GM19193 (cell line): ENCODE results near the gene PLCE1.

ENCODE experiments used
- POLR2A ChIP-seq: IDR thresholded peaks from 4 replicates; pipeline ENCODE4 v1.6.1; 2011; ENCODE audit not compliant: insufficient read depth, insufficient read length; ENCODE audit errors: extremely low read depth

PLCE1 gene

GRCh38 chr10:94006591-94007550, 13.1 kb downstream of the PLCE1 start:
- TF ChIP-seq POLR2A = no peak

- TF ChIP-seq POLR2A = no peak
These were observed 14.8 kb downstream of the PLCE1 start for GRCh38 chr10:94008526-94008925.

GRCh38 chr10:94010116-94010515, 16.4 kb downstream of the PLCE1 start:
- no peak for TF ChIP-seq POLR2A

GRCh38 chr10:94010886-94011285, 17.2 kb downstream of the PLCE1 start:
- no peak for TF ChIP-seq POLR2A

GRCh38 chr10:94011296-94011695, 17.6 kb downstream of the PLCE1 start:
- no peak for TF ChIP-seq POLR2A

GRCh38 chr10:94012834-94013233, 19.1 kb downstream of the PLCE1 start:
- TF ChIP-seq POLR2A = no peak

- no peak for TF ChIP-seq POLR2A
These were observed 19.6 kb downstream of the PLCE1 start for GRCh38 chr10:94013331-94013760.

- no peak for TF ChIP-seq POLR2A
These were observed 20.6 kb downstream of the PLCE1 start for GRCh38 chr10:94014304-94014703.

GRCh38 chr10:94016727-94017714, 23.3 kb downstream of the PLCE1 start:
- TF ChIP-seq POLR2A = no peak

GRCh38 chr10:94018107-94018506, 24.4 kb downstream of the PLCE1 start:
- TF ChIP-seq POLR2A = no peak

GRCh38 chr10:94023906-94024305, 30.2 kb downstream of the PLCE1 start:
- no peak for TF ChIP-seq POLR2A

- no peak for TF ChIP-seq POLR2A
These were observed 30.7 kb downstream of the PLCE1 start for GRCh38 chr10:94024407-94024806.

GRCh38 chr10:94025806-94026205, 32.1 kb downstream of the PLCE1 start:
- TF ChIP-seq POLR2A = no peak

- TF ChIP-seq POLR2A = no peak
These were observed 33.5 kb downstream of the PLCE1 start for GRCh38 chr10:94027197-94027596.

- no peak for TF ChIP-seq POLR2A
These were observed 36.2 kb downstream of the PLCE1 start for GRCh38 chr10:94029955-94030354.

GRCh38 chr10:94035982-94036765, 42.4 kb downstream of the PLCE1 start:
- no peak for TF ChIP-seq POLR2A

- no peak for TF ChIP-seq POLR2A
These were observed 43.0 kb downstream of the PLCE1 start for GRCh38 chr10:94036766-94037033.
